Testis (tissue), 2 donors: ENCODE data around the gene PSMA3.

Experiments used
- CTCF ChIP-seq, 3 experiments: fragments of 450-650 bp in 2 of 3; fragments of 200-600 bp in 1 of 3; sonication (generic) in 1 of 3; IDR thresholded peaks; one replicate each; pipeline ENCODE4 v1.5.1; 2016 to 2019; ENCODE audit warnings: antibody characterized with exemption in 3 of 3, mild to moderate bottlenecking in 2 of 3, moderate library complexity in 1 of 3
- POLR2A ChIP-seq: fragments of 450-650 bp; IDR thresholded peaks from one replicate; pipeline ENCODE4 v1.6.1; 2017; ENCODE audit warnings: antibody characterized with exemption, mild to moderate bottlenecking, moderate library complexity

- TF ChIP-seq CTCF (IDR thresholded peaks at IDR 0.05) (no peak), POLR2A (no peak)
Observed at GRCh38 chr14:58299401-58300330, 55.0 kb downstream of the PSMA3 start.
